HG03280 (cell line): ENCODE data around the gene RCAN2.
"Not testable (repeated sequence)": the region's sequence is repeated elsewhere in the genome, so short reads cannot be mapped to it uniquely, and the experiment has no call there.

Experiments
- ATAC-seq: cut with Tn5 transposase; IDR thresholded peaks from one replicate; pipeline ENCODE4 v1.9.1; 2021; ENCODE audit warnings: mild to moderate bottlenecking, moderate library complexity; ENCODE audit not compliant: unreplicated experiment

Gene RCAN2

GRCh38 chr6:46347669-46348068 lies 143.6 kb downstream of the RCAN2 start:
- ATAC-seq: no peak

- ATAC-seq: no peak
Observed at GRCh38 chr6:46340246-46340645, 151.0 kb downstream of the RCAN2 start.

GRCh38 chr6:46338131-46338530 lies 153.1 kb downstream of the RCAN2 start:
- peak; percentile 94 for ATAC-seq

DNA sequence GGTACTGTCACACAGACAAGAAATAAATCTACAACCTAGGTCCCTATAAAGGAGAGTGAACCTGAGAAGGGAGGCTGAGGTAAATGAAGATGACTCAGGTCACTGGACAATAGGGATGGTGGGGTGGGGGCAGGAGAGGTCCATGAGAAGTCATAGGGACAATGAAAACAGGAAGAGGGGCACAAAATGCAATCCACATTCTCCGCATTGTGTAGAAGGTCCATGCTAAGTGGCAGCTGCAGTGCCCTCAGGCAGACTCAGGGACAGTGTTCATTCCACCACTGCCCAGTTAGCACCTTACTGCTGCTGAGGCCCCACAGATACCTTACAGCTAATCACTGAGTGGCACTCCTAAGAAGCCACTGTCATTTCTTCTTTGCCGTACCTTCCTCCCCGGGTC lies 156.8 kb downstream of the RCAN2 start:
- no peak for ATAC-seq

DNA sequence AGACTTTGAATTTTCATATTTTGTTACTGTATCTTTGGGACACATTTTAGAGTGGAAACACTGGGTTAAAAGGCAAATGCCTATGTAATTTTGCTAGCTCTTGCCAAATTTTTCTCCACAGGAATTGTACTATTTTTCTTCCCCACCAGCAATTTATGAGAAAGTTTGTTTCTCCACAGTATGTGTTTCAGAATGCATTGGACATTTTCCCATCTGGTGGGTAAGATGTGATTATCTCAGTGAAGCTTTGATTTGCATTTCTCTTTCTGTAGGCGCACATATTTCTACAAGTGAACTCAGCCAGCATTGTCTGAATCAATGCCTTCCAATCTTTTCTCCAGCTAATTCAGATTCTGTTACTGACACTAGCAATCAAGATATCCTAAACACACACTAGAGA lies 157.8 kb downstream of the RCAN2 start:
- no peak for ATAC-seq

DNA sequence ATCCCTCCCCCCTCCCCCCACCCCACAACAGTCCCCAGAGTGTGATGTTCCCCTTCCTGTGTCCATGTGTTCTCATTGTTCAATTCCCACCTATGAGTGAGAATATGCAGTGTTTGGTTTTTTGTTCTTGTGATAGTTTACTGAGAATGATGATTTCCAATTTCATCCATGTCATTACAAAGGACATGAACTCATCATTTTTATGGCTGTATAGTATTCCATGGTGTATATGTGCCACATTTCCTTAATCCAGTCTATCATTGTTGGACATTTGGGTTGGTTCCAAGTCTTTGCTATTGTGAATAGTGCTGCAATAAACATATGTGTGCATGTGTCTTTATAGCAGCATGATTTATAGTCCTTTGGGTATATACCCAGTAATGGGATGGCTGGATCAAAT lies 158.8 kb downstream of the RCAN2 start:
- not testable (repeated sequence) for ATAC-seq

- no peak for ATAC-seq
Observed at GRCh38 chr6:46331461-46331860, 159.8 kb downstream of the RCAN2 start.

- ATAC-seq: no peak
Observed at GRCh38 chr6:46329568-46329967, 161.7 kb downstream of the RCAN2 start.

DNA sequence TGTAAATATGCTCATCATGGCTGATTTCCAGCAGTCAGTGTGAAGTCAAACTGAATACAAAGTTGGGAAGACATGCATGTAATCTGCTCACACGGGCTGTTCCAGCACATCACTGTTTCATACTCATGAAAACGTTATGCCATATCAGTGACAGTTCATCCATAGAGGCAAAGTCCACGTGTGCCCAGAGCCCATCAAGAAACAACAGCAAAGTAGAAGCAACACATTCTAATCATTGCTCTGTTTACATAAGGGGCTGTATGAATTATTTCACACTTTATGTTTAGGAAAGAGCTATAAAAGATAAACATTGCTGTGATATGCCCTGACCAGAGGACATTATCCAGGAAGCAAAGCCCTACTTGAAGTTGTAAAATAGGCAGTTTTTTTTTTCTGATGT lies 163.5 kb downstream of the RCAN2 start:
- ATAC-seq: no peak

GRCh38 chr6:46325561-46326530 lies 165.4 kb downstream of the RCAN2 start:
- ATAC-seq: no peak

DNA sequence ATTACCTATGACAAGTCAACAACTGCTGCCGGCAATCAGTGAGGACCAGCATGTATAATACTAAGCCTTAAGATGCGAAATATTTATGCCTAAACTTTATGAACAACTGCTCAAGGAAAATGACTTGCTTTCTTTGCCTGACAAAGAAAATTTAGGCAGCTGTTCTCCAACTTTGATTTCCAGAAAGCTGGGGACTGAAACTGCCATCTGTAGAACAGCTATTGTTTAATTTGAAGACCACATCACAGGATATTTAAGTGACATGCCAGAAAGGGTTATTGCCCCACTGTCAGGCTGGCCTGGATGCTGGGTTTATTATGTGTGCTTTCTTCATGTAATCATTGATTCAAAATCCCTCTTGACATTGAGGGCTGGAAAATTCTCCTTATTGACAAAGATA lies 166.5 kb downstream of the RCAN2 start:
- ATAC-seq: no peak

DNA sequence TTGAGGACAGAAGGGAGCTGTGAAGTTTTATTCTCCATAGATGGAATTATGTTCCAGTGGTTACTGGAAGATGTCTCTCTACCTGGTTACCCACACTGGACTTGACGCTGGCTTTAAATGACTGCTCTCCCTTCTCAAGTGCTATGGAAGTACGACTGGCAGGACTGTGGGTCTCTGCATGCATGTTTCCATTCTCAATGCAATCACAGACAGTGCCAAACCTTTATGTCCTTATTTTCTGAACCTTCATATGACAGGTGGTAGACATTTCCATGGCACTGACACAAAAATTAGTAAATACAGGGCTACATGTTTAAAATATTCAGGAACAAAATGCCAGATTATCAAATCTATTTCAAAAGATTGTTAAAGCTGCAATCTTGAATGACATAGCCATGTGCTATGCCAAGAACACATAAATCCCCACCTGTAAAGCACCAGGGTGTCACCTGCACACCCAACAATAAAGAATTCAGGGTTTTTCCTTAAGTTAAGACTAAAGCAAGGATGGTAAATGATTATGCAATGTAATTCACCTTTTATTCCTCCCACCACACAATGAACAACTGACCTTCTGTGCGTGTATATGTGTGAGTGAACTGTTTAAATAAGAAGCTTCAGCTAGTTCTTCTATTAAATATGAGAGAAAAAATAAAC lies 167.2 kb downstream of the RCAN2 start:
- ATAC-seq: no peak

DNA sequence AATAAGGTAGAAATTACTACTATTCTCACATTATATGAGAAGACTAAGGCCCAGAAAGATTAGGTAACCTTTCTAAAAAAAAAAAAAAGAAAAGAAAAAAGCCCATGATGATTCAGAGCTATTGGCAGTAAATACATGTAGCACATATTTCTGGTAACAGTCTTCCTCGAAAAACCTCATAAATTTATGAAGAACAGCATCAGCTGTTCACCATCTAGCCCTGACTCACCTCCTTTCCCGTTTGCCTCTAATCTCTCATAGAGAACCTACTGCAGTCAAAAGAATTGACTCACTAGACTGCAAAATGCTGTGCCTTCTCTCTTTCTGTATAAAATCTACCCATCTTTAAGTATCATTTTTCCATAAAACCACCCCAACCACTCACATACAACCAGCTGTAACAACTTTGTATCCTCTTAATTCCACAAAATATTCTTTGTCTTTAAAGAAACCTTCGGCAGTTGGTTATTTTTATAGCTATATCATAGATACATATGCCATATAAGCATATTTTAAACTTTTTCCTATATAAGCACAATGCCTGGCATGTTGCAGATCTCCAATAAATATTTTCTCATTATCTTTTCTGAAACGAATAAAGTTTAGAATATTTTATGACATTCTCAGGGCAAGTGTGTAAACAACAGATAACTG lies 167.8 kb downstream of the RCAN2 start:
- ATAC-seq: no peak

- ATAC-seq: no peak
Observed at GRCh38 chr6:46320505-46320904, 170.7 kb downstream of the RCAN2 start.

DNA sequence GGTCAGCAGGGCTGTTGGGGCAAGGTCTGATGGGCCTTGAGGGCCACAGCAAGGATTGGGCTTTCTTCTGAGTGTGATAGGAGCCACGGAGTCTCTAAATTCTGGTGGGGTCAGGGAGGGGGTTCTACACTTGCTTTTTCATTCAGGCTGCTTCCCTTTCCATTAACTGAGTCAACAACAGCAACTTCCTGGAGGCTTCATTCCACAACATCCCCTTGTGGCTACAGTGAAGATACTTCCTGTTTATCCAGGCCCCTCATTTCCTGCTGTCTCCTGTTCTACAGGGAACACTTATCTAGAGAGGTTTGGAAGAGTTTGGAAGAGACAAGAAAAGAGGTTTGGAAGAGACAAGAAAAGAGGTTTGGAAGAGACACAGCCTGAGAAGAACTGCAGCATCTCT lies 175.7 kb downstream of the RCAN2 start:
- no peak for ATAC-seq

DNA sequence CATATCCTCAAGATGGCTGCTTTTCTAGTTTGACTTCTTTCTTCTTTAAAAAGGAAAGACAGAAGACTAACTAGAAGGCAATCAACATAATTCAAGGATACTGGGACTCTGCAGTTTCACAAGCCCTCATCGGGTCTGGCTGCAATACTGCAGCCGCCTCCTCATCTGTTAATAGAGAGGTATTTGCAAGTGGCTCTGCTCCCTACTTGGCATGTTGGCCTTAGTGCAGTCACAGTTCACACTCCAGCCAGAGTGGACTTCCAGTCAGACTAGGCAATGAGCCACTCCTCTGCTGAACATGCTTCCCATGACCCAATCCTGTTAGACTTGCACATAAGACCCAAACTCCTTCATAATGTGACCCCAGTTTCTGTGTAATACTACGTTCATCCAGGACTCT lies 178.6 kb downstream of the RCAN2 start:
- no peak for ATAC-seq

- ATAC-seq: no peak
Observed at GRCh38 chr6:46310196-46310595, 181.1 kb downstream of the RCAN2 start.

DNA sequence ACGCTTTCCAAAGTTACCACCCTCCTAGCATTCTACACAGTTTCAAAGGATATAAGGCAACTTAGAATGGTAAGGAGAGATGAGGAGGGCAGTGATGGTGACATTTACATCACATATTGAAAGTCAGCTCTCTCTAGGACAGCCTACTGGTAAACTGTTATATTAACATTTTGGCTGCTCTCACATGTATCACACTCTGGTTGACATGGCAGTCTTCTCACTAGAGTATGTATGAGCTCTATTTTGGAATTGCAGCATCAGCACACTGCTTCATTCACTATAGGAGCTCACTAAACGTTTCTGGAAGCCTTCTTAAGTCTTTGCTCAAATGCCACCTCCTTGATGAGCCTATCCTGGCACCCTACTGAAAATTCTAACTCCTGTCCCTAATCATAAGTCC lies 184.8 kb downstream of the RCAN2 start:
- ATAC-seq: no peak

DNA sequence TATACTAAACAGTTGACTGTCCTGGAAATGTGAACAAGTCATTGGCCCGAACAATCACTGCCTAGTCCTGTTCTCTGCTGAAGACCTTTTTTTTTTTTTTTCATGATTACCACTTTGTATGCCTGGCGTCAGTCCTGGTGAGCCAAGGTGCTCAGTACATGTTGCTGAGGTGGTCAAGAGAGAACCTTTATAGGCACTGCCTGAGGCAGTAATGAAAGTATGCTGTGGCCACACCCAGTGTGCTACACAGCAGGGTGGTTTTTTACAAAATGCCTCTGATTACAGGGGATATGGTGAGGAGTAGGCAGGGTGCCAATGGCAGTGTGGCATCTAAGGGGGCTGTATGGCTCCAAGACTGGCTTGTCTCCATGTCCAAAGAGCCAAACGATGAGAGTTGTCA lies 185.4 kb downstream of the RCAN2 start:
- ATAC-seq: no peak

GRCh38 chr6:46305236-46305635 lies 186.0 kb downstream of the RCAN2 start:
- no peak for ATAC-seq

DNA sequence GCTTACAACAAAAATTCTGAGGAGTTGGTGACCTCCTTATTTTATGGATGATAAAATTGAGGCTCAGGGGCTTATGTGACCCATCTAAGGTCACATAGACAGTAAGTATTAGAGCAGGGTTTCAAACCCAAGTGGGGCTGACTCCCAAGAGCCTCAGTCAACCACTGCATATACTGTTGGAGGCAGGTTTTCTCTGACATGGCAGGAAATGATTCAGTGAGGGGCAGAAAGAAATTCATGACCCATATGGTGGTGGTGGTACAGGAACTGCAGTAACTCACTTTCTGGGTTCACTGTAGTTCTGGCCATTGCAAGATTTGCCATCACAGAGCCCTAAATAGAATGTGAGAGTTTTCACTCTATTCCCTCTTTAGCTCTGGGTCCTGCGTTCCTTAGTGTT lies 188.4 kb downstream of the RCAN2 start:
- ATAC-seq: no peak

GRCh38 chr6:46302176-46302575 lies 189.1 kb downstream of the RCAN2 start:
- no peak for ATAC-seq
